Spleen (tissue), 11 donors: ENCODE measurements around the gene RNF157. TPM values are rescaled to one million over a fixed set of nuclear protein-coding genes. Genes with fewer than 3 reads are reported as not detected.

ENCODE experiments used
- DNase-seq: peaks from one replicate; pipeline ENCODE4 v3.0.0-alpha.2; 2020
- H3K27ac ChIP-seq, 8 donors: fragments of 200-600 bp; sonication (generic) in 7 of 8; 1 replicate in 4 of 8; 2 replicates in 4 of 8; pipeline versions ENCODE4 v1.5.0 to v1.8.0; 2016 to 2021; ENCODE audit warnings: inconsistent platforms in 4 of 8, mild to moderate bottlenecking in 4 of 8, moderate library complexity in 1 of 8
- H3K27me3 ChIP-seq, 7 donors: fragments of 200-600 bp; sonication (generic) in 6 of 7; replicated peaks in 1 of 7; 1 replicate in 4 of 7; 2 replicates in 3 of 7; pipeline versions ENCODE4 v1.5.0 to v1.8.0; 2016 to 2021; ENCODE audit warnings: inconsistent platforms in 3 of 7, mild to moderate bottlenecking in 1 of 7
- H3K36me3 ChIP-seq, 6 donors: fragments of 200-600 bp; sonication (generic) in 5 of 6; 1 replicate in 4 of 6; 2 replicates in 2 of 6; pipeline versions ENCODE4 v1.5.0 to v1.8.0; 2016 to 2021; ENCODE audit warnings: inconsistent platforms in 2 of 6
- H3K4me1 ChIP-seq, 6 donors: fragments of 200-600 bp; sonication (generic) in 5 of 6; 1 replicate in 3 of 6; 2 replicates in 3 of 6; pipeline versions ENCODE4 v1.5.0 to v1.8.0; 2016 to 2021; ENCODE audit warnings: inconsistent platforms in 3 of 6
- H3K4me3 ChIP-seq, 8 donors: fragments of 200-600 bp; sonication (generic) in 7 of 8; 1 replicate in 4 of 8; 2 replicates in 4 of 8; pipeline versions ENCODE4 v1.5.0 to v1.8.0; 2016 to 2021; ENCODE audit warnings: inconsistent platforms in 4 of 8, mild to moderate bottlenecking in 4 of 8, moderate library complexity in 2 of 8
- H3K9me3 ChIP-seq, 8 donors: fragments of 200-600 bp; sonication (generic) in 7 of 8; 1 replicate in 4 of 8; 2 replicates in 4 of 8; pipeline versions ENCODE4 v1.5.0 to v1.8.0; 2016 to 2021; ENCODE audit warnings: inconsistent platforms in 4 of 8
- POLR2A ChIP-seq, 3 donors: fragments of 450-650 bp; IDR thresholded peaks; one replicate each; pipeline ENCODE4 v1.5.1; 2017; ENCODE audit warnings: antibody characterized with exemption in 3 of 3, mild to moderate bottlenecking in 1 of 3
- POLR2AphosphoS5 ChIP-seq, 3 donors: sonication (generic); formaldehyde crosslinking; IDR thresholded peaks; one replicate each; pipeline ENCODE4 v1.5.1; 2017; ENCODE audit warnings: antibody characterized with exemption in 3 of 3
- WGBS, 5 donors: extraction: QIAGEN DNeasy Blood & Tissue Kit in 3 of 5; methylation state at CpG; one replicate each; pipeline versions ENCODE4 v1.1.5 to v1.1.7; 2013 to 2018; 5-methylcytosine and 5-hydroxymethylcytosine counted together
- intact Hi-C: fragments of 100-400 bp; cut with DNase I; formaldehyde crosslinking; loops from one replicate; pipeline ENCODE4 v1.15.0; 2023; ENCODE audit warnings: low total_unique reads
- polyA plus RNA-seq, 3 donors: library from polyadenylated mRNA; stranded (reverse); fragments of 200-250 nt; gene quantifications; one replicate each; pipeline ENCODE4 v1.2.1, GENCODE V29; 2013
- total RNA-seq, 7 donors: library from RNA; depleted of rRNA in 3 of 7; stranded (reverse); fragments of >200 nt in 3 of 7; fragmentation: NEBNext Ultra II Directional in 4 of 7; extraction: Animal tissue kit (Norgen Biotek cat#: 25700) in 4 of 7; gene quantifications; one replicate each; pipeline versions ENCODE4 v1.1.0 to v1.2.1, GENCODE V29; 2016 to 2021
- TF ChIP-seq, protein P1 (sequence below), 11 experiments: fragments of 200-600 bp in 7 of 11; fragments of 450-650 bp in 4 of 11; sonication (generic) in 4 of 11; IDR thresholded peaks in 8 of 11; conservative IDR thresholded peaks in 3 of 11; 1 replicate in 7 of 11; 2 replicates in 4 of 11; pipeline versions ENCODE4 v1.4.0 to v1.8.0; 2016 to 2021; ENCODE audit warnings: antibody characterized with exemption in 11 of 11, inconsistent platforms in 4 of 11, mild to moderate bottlenecking in 1 of 11
- donor health status: healthy with polysubstance abuse.
- donor health status: DM: no; HTN: no; CAD: no; lungs with moderate emphysema.
- donor health status: DM: no; HTN: no; CAD: no.
- donor health status: Bipolar disorder and iron deficiency.
- donor health status: healthy.
- donor health status: DM: no; HTN: no; CAD: no.
- donor health status: DM: yes; HTN: yes; CAD: no.

The RNF157 gene
- total and polyA plus RNA-seq, 10 donors: 0.89 to 13.0 (median 7.6) TPM

DNA sequence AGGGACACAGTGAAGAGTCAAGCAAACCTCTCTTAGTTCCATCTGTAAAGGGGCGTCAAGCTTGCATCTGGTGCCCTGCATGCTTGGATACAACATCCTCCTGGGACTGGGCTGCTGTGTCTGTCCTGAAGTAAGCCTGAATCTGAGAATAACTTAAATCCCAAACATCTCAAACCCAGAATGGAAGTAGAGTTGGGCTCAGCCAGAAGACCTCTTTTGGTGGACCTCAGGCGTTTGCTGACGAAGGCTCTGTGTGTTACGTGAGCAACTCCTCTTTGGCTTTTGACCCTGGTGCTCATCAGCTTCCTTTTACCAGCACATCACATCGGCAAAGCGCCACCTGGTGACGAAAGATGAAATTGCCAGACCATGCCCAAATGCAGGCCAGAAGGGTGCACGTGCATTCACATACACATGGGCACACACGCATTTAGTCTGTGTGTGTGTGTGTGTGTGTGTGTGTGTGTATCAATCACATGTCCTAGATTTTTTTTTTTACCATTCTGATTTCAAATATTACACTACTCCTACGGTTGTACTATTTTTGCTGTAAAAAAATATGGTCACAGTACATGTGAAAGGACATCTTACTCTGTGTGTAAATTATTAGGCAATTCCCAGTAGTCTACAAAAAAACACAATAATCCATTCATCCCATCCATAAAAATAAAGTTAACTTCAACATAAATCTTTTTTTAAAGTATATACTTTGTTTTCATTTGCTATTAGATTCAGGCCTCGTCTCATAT is 58.1 kb downstream of the RNF157 start:
- no peaks in the 10 kb centered on the region for H3K9me3 ChIP-seq
- no peak overlapping the region for H3K4me3 ChIP-seq
- H3K27ac ChIP-seq: peak overlapping the region in 5 of 8 donors; percentile 9 to 66 (median 59)
- whole genome bisulfite sequencing, 5 donors: 12 to 18% (median 13%) methylated on average over 11 of the region's 11 CpGs
- no peaks in the 10 kb centered on the region for H3K36me3 ChIP-seq
- intact Hi-C loops: loop anchor here (5.0 to 10.0 kb wide), 2 partner anchors 53 to 60 kb away; no protein-coding TSS in a partner anchor
- peaks cover 6 to 46% (median 19%) of the 10 kb centered on the region in 6 donors for H3K4me1 ChIP-seq
- TF ChIP-seq POLR2AphosphoS5 (IDR thresholded peaks at IDR 0.05) (peak in 2 of 3 donors; percentile 12 to 70), POLR2A (IDR thresholded peaks at IDR 0.05) (no peak)
- TF ChIP-seq, protein P1, sequence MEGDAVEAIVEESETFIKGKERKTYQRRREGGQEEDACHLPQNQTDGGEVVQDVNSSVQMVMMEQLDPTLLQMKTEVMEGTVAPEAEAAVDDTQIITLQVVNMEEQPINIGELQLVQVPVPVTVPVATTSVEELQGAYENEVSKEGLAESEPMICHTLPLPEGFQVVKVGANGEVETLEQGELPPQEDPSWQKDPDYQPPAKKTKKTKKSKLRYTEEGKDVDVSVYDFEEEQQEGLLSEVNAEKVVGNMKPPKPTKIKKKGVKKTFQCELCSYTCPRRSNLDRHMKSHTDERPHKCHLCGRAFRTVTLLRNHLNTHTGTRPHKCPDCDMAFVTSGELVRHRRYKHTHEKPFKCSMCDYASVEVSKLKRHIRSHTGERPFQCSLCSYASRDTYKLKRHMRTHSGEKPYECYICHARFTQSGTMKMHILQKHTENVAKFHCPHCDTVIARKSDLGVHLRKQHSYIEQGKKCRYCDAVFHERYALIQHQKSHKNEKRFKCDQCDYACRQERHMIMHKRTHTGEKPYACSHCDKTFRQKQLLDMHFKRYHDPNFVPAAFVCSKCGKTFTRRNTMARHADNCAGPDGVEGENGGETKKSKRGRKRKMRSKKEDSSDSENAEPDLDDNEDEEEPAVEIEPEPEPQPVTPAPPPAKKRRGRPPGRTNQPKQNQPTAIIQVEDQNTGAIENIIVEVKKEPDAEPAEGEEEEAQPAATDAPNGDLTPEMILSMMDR (IDR thresholded peaks at IDR 0.05 in 8 of 11, conservative IDR thresholded peaks at IDR 0.05 in 3 of 11): peak; percentile 86 to 97 (median 94)
- DNase-seq: peak; percentile 95
- H3K27me3 ChIP-seq: no peaks in the 10 kb centered on the region

DNA sequence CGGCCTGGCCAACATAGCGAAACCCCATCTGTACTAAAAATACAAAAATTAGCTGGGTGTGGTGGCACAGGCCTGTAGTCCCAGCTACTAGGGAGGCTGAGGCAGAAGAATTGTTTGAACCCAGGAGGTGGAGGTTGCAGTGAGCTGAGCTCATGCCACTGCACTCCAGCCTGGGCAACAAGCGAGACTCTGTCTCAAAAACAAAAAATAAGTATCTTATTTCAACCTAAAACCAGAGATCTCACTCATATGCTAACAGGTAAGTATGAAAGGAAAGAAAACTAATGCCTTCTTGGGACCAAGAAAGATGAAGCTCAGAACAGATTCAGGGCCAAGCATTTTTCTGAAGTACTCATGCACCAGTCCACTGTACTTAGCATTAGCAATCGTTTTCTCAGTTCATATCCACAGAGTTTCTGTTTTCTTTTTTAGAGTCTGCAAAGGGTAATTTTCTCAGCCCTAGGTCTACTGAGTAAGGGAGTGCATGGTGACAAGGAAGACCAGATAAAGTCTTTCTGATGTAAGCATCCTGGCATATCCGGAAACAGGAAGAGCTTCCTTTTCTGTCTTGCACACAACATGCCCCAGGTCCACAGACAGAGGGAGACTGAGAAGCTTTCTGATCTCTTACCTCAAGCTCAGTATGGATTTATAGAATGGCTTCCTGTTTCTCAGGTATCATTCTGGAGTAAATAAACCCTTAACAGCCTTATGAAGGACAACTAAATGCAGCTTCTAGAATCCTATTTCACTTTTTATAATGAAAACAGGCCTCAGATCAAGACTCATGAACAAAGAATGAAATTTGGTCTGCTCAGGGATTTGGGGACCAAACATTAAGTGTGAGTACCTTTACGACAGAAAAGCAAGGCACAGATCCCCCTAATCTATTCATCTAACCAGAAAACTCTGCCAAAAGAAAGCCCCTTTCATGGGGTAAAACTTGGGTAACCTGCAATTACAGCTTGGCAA is 60.5 kb downstream of the RNF157 start:
- Histone ChIP-seq H3K9me3 (no peaks in the 10 kb centered on the region), H3K36me3 (no peaks in the 10 kb centered on the region), H3K4me3 (no peak overlapping the region), H3K4me1 (peaks cover 6 to 37% (median 19%) of the 10 kb centered on the region in 6 donors), H3K27me3 (no peaks in the 10 kb centered on the region), H3K27ac (peak overlapping the region; percentile 47 to 83 (median 56))
- 72 to 79% (median 73%) methylated on average over 6 of the region's 6 CpGs for WGBS, 5 donors
- intact Hi-C loops: loop anchor here (5.0 to 10.0 kb wide), 2 partner anchors 55 to 57 kb away; no protein-coding TSS in a partner anchor
- DNase-seq: no peak
- TF ChIP-seq POLR2AphosphoS5 (IDR thresholded peaks at IDR 0.05) (peak in 1 of 3 donors; percentile 46), POLR2A (IDR thresholded peaks at IDR 0.05) (no peak)
- TF ChIP-seq, protein P1 (IDR thresholded peaks at IDR 0.05 in 8 of 11, conservative IDR thresholded peaks at IDR 0.05 in 3 of 11): peak in 8 of 11 experiments; percentile 12 to 49 (median 32)

DNA sequence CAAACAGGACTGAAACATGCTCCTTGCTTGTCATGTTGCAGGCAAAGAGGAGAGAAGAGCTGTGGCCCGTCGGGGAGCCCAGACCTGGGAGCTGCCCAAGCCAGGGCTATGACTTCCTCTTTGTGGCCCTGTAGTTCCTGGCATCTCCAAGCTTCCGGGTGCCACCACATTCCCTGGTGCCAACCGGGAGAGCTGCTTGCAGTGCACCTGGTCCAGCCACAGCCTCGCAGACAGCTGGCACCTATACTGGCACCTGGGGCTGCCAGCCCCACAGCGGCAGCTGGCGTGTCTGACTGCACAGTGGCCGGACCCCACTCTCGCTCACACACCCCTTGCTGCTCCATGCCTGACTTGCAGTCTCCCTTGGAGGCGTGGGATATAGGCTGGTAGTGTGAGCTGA is 62.2 kb downstream of the RNF157 start:
- Histone ChIP-seq H3K27ac (peak overlapping the region in 2 of 8 donors; percentile 53 to 76), H3K4me3 (no peak overlapping the region), H3K4me1 (peaks cover 6 to 37% (median 19%) of the 10 kb centered on the region in 6 donors), H3K27me3 (no peaks in the 10 kb centered on the region), H3K9me3 (no peaks in the 10 kb centered on the region), H3K36me3 (no peaks in the 10 kb centered on the region)
- DNase-seq: no peak
- TF ChIP-seq POLR2AphosphoS5 (IDR thresholded peaks at IDR 0.05) (no peak), POLR2A (IDR thresholded peaks at IDR 0.05) (no peak)
- TF ChIP-seq, protein P1 (IDR thresholded peaks at IDR 0.05 in 8 of 11, conservative IDR thresholded peaks at IDR 0.05 in 3 of 11): no peak
- WGBS, 5 donors: 79 to 90% (median 85%) methylated on average over 8 to 10 of the region's 10 CpGs
- intact Hi-C loops: no loop called here
